GM21737 (cell line): Measurements from ENCODE around the gene EPAS1.
"Not testable (repeated sequence)": the region's sequence is repeated elsewhere in the genome, so short reads cannot be mapped to it uniquely, and the experiment has no call there.

Experiments
- ATAC-seq: cut with Tn5 transposase; IDR thresholded peaks from one replicate; pipeline ENCODE4 v1.9.1; 2021; ENCODE audit warnings: mild to moderate bottlenecking, moderate library complexity; ENCODE audit not compliant: unreplicated experiment

The EPAS1 gene

DNA sequence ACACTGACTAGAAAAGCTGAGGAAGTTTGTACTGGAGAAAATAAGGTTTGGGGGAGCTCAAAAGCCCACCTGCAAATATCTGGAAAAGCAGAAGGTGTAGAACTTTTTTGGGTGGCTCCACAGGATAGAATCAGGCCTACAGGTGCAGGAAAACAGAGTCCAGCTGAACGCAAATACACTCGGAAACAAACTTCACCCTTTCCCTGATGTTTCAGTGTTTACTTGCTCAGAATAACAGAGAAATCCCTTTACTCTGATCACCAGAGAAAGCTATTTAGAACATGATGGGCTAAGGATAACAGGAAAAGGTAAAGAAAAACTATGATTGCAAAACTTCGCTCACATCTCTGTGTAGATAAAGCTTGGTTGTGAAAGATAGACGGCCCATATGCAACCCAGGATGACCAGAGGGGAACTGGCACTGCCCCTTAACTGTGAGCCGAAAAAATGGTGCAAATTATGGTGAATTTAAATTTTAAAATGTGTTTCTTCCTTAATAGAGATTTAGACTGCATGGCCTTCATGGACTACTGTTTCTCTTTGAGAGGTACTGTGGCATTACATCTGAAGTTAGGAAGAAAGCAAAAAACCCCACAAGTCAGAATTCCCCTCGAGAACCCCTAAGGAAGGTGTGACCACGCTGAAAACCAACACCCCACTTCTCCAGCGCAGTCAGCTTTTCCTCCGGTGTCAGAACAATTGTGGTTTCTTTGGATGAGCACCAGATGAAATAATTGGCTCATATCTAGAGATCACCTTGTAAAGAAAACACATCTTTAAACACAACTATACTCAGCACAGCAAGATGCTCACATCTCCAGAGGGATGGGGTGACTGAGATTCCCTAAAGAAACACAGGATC is 97.7 kb downstream of the EPAS1 start:
- no peak for ATAC-seq

- ATAC-seq = not testable (repeated sequence)
Observed at GRCh38 chr2:46395730-46396129, 98.5 kb downstream of the EPAS1 start.

DNA sequence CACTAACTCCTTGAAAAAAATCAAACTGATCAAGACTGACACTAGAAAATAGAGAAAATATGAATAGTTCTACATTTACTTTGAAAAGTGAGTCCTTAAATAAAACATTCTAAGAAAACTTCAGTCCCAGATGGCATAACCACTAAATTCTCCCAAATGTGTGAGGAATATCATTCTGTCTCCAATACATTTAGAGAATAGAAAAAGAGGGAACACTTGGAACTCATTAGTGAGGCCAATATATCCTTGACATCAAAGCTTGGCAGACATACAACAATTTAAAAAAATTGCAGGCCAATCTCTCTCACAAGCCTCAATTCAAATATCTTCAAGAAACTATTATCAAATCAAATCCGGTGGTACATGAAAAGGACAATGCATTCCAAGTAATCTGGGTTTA is 102.8 kb downstream of the EPAS1 start:
- no peak for ATAC-seq

- ATAC-seq = no peak
Observed at GRCh38 chr2:46402874-46403273, 105.7 kb downstream of the EPAS1 start.

DNA sequence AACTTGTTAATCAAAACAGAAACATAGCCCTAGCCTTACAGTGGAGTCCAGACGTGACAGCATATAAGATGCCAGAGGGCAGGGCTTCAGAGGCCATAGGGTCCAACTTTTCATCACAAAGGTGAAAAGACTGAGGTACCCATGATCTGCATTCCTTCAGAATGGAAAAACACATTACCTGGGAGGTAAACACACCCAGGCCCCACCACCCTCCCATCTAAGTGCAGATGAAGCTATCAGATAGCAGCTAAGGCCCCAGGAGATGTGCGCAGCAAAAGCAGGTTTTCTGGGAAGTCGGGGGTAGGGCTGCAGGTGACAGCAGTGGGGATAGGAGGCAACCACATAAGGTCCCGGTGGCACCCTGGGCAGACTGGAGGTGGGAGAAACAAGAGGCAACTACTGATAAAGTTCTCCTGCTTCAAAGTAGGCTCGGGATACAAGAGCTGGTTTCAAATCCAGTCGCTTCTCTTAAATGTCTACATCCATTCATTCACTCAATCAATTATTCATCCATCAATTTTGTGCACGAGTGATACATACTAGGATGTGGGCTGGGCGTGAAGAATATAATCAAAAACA is 107.1 kb downstream of the EPAS1 start:
- no peak for ATAC-seq

- ATAC-seq = no peak
Observed at GRCh38 chr2:46407852-46408455, 110.7 kb downstream of the EPAS1 start.

DNA sequence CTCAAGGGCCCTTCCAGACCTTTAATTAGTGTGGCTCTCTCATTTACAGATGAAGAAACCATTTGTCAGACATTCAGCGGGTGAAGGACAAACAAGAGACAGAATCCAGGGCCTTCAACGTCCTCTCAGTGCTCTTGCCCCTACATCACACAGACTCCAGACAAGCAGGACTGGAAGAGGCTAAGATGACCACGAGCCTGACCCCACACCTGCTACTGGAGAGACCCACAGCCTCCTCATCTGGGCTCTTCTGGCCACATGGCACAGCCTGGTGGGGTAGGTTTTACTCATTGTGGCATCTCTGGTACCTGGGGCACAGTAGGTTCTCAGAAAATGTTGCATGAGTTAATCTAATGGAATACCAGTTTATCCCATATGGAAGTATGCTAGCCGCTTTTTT is 112.5 kb downstream of the EPAS1 start:
- no peak for ATAC-seq

DNA sequence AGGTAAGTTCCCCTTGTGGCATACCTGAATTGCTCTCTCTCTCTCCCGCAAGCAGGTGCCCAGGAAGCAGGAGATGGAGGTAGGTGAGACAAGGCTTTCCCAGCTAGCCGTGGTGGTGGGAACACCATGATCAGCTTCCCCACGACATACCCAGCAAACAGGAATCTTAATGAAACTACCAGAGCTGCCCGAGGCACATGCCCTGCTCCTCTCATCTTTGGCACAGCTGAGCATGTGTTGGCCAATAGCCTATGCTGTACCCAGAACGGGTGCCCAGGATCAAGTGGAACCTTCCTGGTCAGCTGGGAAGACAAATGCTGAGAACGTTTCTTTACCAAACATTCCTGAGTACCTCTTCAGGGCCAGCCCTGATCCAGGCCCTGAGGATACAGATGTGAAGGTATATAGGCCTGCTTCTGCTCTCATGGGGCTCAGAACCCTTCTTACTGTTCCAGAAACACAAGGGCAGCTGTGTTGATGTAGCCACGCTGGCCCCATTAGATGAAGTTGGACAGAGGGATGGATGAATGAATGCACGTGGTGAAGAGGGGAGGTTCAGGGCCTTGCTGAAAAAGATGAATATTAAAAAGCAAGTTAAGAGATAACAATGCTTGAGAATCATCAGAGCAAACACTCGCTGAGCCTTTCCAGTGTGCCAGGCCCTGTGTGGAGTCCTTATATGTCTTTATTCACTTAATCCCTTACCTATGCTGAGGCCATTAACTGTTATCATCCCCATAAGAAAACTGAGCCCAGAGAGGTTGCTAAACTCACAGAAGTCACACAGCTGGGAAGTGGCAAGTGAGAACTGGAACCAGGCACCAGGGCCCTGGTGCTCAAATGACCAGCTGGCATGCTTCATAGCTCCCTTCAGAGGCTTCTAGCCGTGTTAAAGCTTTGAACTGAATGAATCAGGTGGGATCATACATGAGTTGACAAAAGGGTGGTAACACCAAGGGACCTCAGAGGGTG is 113.4 kb downstream of the EPAS1 start:
- no peak for ATAC-seq

GRCh38 chr2:46411245-46411641 is 114.0 kb downstream of the EPAS1 start:
- no peak for ATAC-seq

GRCh38 chr2:46411985-46412384 is 114.8 kb downstream of the EPAS1 start:
- no peak for ATAC-seq

GRCh38 chr2:46413111-46413510 is 115.9 kb downstream of the EPAS1 start:
- ATAC-seq = no peak

DNA sequence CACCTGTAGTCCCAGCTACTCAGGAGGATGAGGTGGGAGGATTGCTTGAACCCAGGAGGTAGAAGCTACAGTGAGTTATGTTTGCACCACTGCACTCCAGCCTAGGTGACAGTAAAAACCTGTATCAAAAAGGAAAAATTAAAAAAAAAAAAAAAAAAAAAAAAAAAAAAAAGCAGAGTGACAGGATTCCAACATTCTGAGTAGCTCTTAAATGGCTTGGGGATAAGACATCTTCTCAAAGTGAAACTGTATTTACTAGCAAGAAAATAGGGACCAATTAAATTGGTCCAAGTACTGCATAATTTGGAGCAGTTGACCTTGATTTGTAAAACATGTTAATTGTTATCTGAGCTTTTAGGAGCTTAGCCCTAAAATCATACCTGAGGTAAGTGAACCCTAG is 116.4 kb downstream of the EPAS1 start:
- no peak for ATAC-seq

DNA sequence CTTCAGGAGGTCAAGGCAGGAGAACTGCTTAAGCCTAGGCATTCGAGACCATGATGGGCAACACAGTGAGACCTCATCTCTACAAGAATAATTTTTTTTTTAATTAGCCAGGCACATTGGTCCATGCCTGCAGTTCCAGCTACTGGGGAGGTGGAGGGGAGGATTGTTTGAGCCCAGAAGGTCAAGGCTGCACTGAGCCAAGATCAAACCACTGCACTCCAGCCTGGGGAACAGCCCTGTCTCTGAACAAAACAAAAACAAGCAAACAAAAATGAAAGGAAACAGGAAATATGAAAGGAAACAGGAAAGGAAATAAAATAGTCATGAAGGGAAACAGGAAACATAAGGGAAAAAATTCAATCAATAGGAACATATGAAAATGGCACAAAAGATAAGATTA is 117.5 kb downstream of the EPAS1 start:
- ATAC-seq = no peak

- no peak for ATAC-seq
Observed at GRCh38 chr2:46416280-46416679, 119.1 kb downstream of the EPAS1 start.

DNA sequence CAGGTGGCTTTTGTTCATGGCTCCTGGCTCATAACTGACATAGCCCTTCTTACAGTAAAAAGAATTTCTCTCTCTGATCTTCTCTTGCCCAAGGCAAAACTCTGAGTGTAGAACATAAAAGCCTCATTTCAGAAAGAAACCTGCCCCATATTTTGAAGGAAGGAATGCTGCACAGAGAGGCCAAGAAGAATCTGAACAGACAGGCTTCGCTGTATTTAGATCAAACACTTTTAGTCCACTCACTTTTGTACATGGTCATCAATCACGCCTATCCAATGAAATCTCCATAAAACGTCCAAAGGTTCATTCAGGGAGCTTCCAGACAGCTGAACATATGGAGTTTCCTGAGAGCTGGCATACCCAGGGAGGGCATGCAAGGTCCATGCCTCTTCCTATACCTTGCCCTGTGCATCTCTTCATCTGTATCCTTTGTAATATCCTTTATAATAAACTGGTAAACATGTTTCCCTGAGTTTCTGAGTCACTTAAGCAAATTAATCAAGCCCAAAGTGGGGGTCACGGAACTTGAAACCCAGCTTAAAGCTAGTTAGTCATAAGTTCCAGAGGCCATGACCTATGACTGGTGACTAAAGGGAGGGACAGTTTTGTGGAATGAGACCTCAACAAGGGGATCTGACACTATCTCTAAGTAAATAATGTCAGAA is 119.7 kb downstream of the EPAS1 start:
- ATAC-seq = no peak

GRCh38 chr2:46420945-46421344 is 123.7 kb downstream of the EPAS1 start:
- ATAC-seq = no peak

- no peak for ATAC-seq
Observed at GRCh38 chr2:46421361-46421760, 124.2 kb downstream of the EPAS1 start.

- ATAC-seq = no peak
Observed at GRCh38 chr2:46422717-46423394, 125.6 kb downstream of the EPAS1 start.

DNA sequence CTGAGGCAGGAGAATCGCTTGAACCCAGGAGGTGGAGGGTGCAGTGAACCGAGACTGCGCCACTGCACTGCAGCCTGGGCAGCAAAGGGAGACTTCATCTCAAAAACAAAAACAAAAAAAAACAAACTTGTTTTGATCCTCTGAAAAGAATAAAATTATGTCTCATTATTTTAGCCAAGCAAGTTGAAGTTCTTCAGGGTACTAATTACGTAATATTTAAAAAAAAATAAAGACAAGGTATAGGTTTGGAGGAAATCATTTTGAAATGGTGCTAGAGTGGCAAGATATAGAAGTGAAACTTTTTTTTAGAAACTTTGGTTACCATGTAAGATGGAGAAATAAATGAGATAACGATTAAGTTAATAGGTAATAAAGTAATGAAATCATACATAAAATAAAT is 127.7 kb downstream of the EPAS1 start:
- ATAC-seq = no peak

DNA sequence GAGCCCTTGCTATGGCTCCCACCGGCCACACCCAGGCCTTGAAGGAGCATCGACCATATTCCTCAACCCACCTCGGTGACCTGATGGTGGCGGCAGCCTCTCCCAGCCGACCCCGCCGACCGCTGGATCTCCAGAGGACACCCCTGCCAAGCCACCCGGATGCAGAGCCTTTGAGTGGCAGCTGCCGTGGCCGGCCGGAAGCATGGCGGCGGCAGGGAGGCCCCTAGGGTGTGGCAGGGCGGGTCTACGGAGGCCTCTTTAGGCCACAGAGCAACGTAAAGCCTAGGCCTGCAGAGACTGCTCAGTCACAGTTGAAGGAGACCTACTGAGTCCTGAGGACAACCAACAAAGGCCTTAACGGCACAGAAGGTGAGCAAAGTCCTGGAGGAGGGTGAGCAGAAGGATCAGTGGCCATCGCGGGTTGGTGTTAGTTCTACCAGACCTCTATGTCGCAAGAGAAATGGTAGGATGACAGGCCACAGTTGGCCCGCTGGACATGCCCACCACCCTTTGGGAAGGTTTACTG is 131.8 kb downstream of the EPAS1 start:
- ATAC-seq = no peak
